NB4 (cell line): ENCODE results near the gene RASD1.
A peak's percentile ranks its signal among the peaks of the same experiment; 100 is the strongest.

Source experiments
- DNase-seq: peaks from one replicate; pipeline ENCODE4 v3.0.0; 2010; ENCODE audit warnings: low read depth
- H3K4me3 ChIP-seq: one replicate; pipeline ENCODE4 v1.5.1; 2011; ENCODE audit warnings: mild to moderate bottlenecking, low read depth, low read length, moderate library complexity
- MAX ChIP-seq: IDR thresholded peaks from 2 replicates; pipeline ENCODE4 v1.6.1; 2011; ENCODE audit warnings: low read depth, low read length
- MYC ChIP-seq: IDR thresholded peaks from 2 replicates; pipeline ENCODE4 v1.6.1; 2011; ENCODE audit warnings: low read depth, low read length
- POLR2A ChIP-seq: IDR thresholded peaks from 2 replicates; pipeline ENCODE4 v1.6.1; 2011; ENCODE audit warnings: mild to moderate bottlenecking; ENCODE audit not compliant: insufficient read length; ENCODE audit errors: extremely low read depth
- TF ChIP-seq, protein P1 (sequence below): IDR thresholded peaks from one replicate; pipeline ENCODE4 v1.5.1; 2012; ENCODE audit warnings: low read depth, low read length

Gene RASD1

DNA sequence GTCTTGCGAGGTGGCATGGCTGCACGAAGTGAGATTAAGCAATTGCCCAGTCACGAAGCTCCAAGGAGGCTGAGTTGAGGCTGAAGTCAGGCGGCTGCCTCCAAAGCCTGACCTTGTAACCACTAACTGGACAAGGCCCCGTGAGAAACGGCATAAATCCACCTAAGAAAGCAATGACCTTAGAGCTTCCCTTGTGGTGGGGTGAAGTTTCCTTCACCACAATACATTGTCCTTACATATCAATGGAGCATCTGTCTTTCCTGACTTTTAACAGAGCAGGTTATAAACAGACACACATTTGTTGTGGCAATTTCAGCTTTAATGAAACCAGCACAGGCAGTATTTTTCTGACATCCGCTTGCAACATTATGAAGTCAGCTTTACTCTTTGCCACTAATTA, 21.9 kb downstream of the RASD1 start:
- no peak for TF ChIP-seq MAX
- H3K4me3 ChIP-seq, result no peak overlapping the region
- no peak for DNase-seq

DNA sequence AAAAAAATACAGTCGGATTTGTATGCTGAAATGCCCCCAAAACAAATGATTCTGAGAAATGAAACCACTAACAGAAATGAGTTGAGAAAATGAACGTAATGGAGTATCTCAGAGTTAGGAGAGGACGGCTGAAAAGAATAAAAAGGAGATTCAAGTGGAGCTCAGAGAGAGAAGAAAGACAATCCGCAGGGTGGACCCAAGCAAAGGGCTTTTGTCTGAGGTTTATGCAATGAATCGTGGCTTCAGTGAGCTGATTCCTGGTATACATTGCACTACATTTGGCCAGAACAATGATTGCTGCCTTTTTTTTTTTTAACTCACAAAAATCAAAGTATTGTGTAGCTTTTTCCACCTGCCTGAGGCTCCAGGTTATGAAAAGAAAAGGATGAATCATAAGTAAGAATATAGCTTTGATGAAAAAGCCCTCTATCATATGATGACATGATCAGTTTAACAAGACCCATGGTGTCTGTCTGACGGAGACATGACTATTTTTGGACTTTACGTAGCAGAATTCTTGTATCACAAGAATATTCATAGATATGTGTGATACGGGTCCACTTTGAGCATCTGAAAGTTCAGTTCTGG, 23.8 kb downstream of the RASD1 start:
- TF ChIP-seq, protein P1, sequence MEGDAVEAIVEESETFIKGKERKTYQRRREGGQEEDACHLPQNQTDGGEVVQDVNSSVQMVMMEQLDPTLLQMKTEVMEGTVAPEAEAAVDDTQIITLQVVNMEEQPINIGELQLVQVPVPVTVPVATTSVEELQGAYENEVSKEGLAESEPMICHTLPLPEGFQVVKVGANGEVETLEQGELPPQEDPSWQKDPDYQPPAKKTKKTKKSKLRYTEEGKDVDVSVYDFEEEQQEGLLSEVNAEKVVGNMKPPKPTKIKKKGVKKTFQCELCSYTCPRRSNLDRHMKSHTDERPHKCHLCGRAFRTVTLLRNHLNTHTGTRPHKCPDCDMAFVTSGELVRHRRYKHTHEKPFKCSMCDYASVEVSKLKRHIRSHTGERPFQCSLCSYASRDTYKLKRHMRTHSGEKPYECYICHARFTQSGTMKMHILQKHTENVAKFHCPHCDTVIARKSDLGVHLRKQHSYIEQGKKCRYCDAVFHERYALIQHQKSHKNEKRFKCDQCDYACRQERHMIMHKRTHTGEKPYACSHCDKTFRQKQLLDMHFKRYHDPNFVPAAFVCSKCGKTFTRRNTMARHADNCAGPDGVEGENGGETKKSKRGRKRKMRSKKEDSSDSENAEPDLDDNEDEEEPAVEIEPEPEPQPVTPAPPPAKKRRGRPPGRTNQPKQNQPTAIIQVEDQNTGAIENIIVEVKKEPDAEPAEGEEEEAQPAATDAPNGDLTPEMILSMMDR, result no peak
- TF ChIP-seq POLR2A, result no peak
- no peak for TF ChIP-seq MAX
- no peak for TF ChIP-seq MYC
- H3K4me3 ChIP-seq, result no peak overlapping the region
- DNase-seq, result no peak

- H3K4me3 ChIP-seq, result no peak overlapping the region
- TF ChIP-seq POLR2A (no peak), MYC (no peak), MAX (no peak)
- TF ChIP-seq, protein P1, result no peak
- DNase-seq, result no peak
Measured at GRCh38 chr17:17469996-17470395, 26.2 kb downstream of the RASD1 start.

DNA sequence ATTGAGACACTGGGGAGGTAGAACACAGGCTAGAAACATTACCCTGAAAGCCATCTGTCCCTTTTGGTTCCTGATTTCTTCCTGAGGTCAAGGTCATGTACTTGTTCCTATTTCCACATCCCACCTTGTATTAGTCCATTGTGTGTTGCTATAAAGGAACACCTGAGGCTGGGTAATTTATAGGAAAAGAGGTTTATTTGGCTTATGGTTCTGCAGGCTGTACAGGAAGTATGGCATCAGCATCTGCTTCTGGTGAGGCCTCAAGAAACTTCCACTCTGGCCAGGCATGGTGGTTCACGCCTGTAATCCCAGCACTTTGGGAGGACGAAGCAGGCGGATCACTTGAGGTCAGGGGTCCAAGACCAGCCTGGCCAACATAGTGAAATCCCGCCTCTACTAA, 26.8 kb downstream of the RASD1 start:
- DNase-seq, result no peak
- no peak overlapping the region for H3K4me3 ChIP-seq
- TF ChIP-seq MYC, result no peak
- no peak for TF ChIP-seq MAX
- TF ChIP-seq POLR2A, result no peak
- TF ChIP-seq, protein P1, result no peak

DNA sequence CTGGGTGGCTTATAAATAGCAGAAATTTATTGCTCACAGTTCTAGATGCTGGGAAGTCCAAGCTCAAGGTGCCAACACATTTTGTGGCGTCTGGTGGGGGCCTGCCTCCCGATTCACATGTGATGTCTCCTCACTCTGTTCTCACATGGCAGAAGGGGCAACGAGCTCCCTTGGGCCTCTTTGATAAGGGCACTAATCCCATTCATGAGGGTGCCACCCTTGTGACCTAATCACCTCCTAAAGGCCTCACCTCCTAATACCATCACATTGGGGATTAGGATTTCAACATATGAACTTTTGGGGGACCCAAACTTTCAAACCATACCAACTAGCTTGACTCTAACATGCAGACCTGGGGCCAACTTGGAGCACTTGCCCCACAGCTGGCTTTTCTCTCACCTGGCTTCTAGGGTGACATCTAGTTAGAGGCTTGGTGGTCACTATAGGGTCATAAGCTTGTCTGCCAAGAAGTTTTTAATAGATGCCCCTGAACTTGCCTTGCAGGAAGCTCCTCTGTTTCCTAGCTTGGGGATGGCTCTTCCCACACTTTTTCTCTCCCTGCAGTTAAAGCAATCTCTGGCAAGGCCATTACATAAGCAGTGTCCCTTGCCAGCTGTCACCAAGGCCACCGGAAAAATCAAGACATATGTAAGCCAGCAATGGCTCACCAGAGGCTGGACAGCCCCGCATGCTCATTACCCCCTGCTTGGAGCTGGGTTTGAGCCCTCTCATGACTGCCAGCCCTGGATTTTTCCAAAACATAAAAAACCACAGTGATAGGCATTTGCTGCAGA, 27.8 kb downstream of the RASD1 start:
- TF ChIP-seq POLR2A, result no peak
- TF ChIP-seq MYC, result no peak
- TF ChIP-seq, protein P1, result no peak
- TF ChIP-seq MAX, result no peak
- DNase-seq, result no peak
- H3K4me3 ChIP-seq, result no peak overlapping the region

- no peak for TF ChIP-seq MYC
- TF ChIP-seq, protein P1, result no peak
- peak; percentile 23 for DNase-seq
- no peak overlapping the region for H3K4me3 ChIP-seq
Measured at GRCh38 chr17:17467720-17468119, 28.5 kb downstream of the RASD1 start.
